Hair follicle dermal papilla cell (primary cell): Measurements from ENCODE around the gene OR10K1. TPM values are rescaled to one million over a fixed set of nuclear protein-coding genes. Genes with fewer than 3 reads are reported as not detected.

Experiments
- total RNA-seq: library from RNA; depleted of rRNA; stranded (reverse); fragments of >200 nt; gene quantifications from 2 replicates; pipeline ENCODE4 v1.2.3, GENCODE V29; 2012

Gene OR10K1, protein sequence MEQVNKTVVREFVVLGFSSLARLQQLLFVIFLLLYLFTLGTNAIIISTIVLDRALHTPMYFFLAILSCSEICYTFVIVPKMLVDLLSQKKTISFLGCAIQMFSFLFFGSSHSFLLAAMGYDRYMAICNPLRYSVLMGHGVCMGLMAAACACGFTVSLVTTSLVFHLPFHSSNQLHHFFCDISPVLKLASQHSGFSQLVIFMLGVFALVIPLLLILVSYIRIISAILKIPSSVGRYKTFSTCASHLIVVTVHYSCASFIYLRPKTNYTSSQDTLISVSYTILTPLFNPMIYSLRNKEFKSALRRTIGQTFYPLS
- not detected in 2 replicates for total RNA-seq

DNA sequence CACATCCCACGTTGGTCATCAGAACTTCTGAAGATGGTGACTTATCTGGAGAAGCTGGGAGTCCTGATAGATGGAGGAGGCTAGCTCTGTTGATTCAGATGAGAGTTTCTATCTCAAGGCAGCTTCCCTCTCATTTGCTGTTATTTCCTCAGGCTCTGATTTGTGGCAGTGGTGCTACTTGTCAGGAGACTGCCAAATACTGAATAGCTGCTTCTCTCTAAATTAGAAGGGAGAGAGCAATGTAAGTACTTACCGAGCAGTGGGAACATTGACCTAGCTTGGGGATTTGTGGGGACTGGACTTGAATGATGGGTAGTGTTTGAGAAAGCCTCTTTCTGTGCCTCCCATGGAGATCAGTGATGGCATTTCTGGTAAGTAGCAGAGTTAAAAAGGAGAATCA lies at the start of gene OR10K1:
Gene OR10K1, plus strand, starts transcription at position 301 of the 400 bp plus-strand sequence. CDS start 3,728 bp downstream, outside the sequence.

DNA sequence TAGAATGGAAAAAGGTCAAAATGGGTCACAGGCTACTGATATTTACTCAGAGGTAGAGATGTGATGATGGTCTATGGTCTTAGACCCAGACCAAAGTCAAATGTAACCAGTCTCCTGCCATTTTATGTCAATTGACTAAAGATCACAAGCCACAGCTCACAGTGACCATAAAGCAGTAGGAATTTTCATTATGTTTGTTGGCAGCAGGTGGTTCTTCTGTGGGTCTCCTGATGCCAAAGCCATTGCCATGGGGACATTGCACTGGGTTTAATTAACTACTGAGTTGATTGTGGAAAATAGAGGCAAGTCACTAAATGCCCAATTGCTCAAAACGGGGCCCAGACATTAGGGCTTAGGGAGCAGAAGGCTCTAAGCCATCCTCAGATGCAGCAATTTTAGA lies 35.5 kb upstream of the OR10K1 start, which contains the start of gene OR10K2:
Gene OR10K2, minus strand, starts transcription at position 101 of the 400 bp plus-strand sequence. CDS start 5,371 bp downstream, outside the sequence.

DNA sequence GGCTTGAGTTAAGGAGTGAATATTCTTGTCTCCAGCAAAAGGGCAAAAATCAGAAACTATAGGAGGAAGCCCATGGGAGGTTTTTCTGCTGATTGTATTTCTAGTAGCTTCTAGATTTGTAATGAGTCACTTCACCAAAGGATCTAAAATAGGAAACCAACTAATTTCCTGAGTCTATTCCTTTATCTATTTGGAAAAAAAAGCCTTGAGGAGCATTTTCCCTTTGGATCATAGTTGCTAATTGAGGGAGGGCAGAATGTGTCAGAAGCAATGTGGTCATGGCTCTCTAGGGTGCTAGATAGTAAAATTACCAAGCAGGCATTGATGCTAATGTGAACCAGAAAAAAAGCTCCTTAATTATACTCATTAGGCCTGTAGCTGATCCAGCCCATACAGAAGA lies 10.3 kb downstream of the OR10K1 start, which contains the start of gene OR10R2:
Gene OR10R2, plus strand, starts transcription at position 301 of the 400 bp plus-strand sequence. CDS start 106 bp downstream, outside the sequence.

Other genes with a start within 250 kb of the OR10K1 start
- gene CD1A, start 207.4 kb upstream of the OR10K1 start, total RNA-seq = not detected in 2 replicates
- gene CD1C, start 171.9 kb upstream of the OR10K1 start, total RNA-seq = not detected in 2 replicates
- gene CD1B, start 130.3 kb upstream of the OR10K1 start, total RNA-seq = not detected in 2 replicates
- not detected in 2 replicates for gene CD1E, start 107.9 kb upstream of the OR10K1 start, total RNA-seq
- gene OR10T2, start 62.4 kb upstream of the OR10K1 start, total RNA-seq = not detected in 2 replicates
- not detected in 2 replicates for gene OR10K2, start 35.6 kb upstream of the OR10K1 start, total RNA-seq
- gene OR10R2, start 10.4 kb downstream of the OR10K1 start, total RNA-seq = not detected in 2 replicates
- gene OR6Y1, start 92.6 kb downstream of the OR10K1 start, total RNA-seq = not detected in 2 replicates
- gene OR6P1, start 108.7 kb downstream of the OR10K1 start, total RNA-seq = not detected in 2 replicates
- not detected in 2 replicates for gene OR10X1, start 118.1 kb downstream of the OR10K1 start, total RNA-seq
- gene OR10Z1, start 143.4 kb downstream of the OR10K1 start, total RNA-seq = not detected in 2 replicates
- not detected in 2 replicates for gene SPTA1, start 224.9 kb downstream of the OR10K1 start, total RNA-seq
- not detected in 2 replicates for gene OR6K2, start 238.8 kb downstream of the OR10K1 start, total RNA-seq